Ascending aorta (tissue), 2 donors: ENCODE data around the gene PRKAG2. TPM values are rescaled to one million over a fixed set of nuclear protein-coding genes. Genes with fewer than 3 reads are reported as not detected.

Experiments used
- DNase-seq, 2 donors: peaks; one replicate each; pipeline ENCODE4 v3.0.0-alpha.2; 2019; ENCODE audit warnings: low spot score in 2 of 2
- H3K27ac ChIP-seq, 2 donors: fragments of 200-600 bp; sonication (generic); one replicate each; pipeline ENCODE4 v1.5.1; 2016 to 2017; ENCODE audit warnings: mild to moderate bottlenecking in 1 of 2
- H3K27me3 ChIP-seq: fragments of 200-600 bp; sonication (generic); one replicate; pipeline ENCODE4 v1.5.1; 2017
- H3K36me3 ChIP-seq, 2 donors: fragments of 200-600 bp; sonication (generic); one replicate each; pipeline ENCODE4 v1.5.1; 2016
- H3K4me1 ChIP-seq, 2 donors: fragments of 200-600 bp; sonication (generic); one replicate each; pipeline ENCODE4 v1.5.1; 2016 to 2017; ENCODE audit warnings: mild to moderate bottlenecking in 1 of 2
- H3K4me3 ChIP-seq, 2 donors: fragments of 200-600 bp; sonication (generic); one replicate each; pipeline ENCODE4 v1.5.1; 2016 to 2017; ENCODE audit warnings: mild to moderate bottlenecking in 1 of 2
- H3K9me3 ChIP-seq, 2 donors: fragments of 200-600 bp; sonication (generic); one replicate each; pipeline ENCODE4 v1.5.1; 2016
- intact Hi-C: fragments of 100-400 bp; cut with DNase I; formaldehyde crosslinking; loops from one replicate; pipeline ENCODE4 v1.15.1; 2023
- total RNA-seq: library from RNA; depleted of rRNA; stranded (reverse); fragments of >200 nt; gene quantifications from one replicate; pipeline ENCODE4 v1.1.0, GENCODE V29; 2016
- TF ChIP-seq, protein P1 (sequence below), 3 experiments: fragments of 200-600 bp in 2 of 3; fragments of 450-650 bp in 1 of 3; sonication (generic) in 2 of 3; IDR thresholded peaks; one replicate each; pipeline ENCODE4 v1.5.1; 2016 to 2019; ENCODE audit warnings: antibody characterized with exemption in 3 of 3, mild to moderate bottlenecking in 1 of 3, moderate library complexity in 1 of 3

Gene PRKAG2
- total RNA-seq, 1 donor from 2014 or later, result 26.7 TPM

DNA sequence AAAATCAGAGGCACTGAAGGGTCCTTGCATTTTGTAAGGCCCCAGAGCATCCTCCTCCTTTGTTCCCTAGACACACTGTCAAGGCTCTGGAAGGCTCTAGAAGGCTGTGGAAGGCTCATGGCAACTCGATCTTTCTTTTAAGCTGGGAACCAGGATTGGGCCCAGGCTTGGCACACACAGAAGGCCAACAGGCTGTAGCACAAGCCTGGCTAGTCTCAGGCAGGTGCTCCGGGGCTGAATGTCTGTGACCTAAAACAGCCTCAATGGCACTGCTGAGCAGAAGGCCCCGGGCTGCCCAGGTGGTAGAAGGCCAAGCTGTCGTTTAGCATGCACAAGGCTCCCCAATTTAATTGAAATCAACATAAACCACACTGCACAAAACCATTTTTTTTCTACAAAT is 55.7 kb downstream of the PRKAG2 start:
- Histone ChIP-seq H3K27ac (no peak overlapping the region), H3K9me3 (no peaks in the 10 kb centered on the region), H3K4me3 (no peak overlapping the region), H3K27me3 (no peaks in the 10 kb centered on the region), H3K4me1 (peaks cover 0 to 5% of the 10 kb centered on the region in 2 donors), H3K36me3 (no peaks in the 10 kb centered on the region)
- no peak for DNase-seq
- intact Hi-C loops, result no loop called here
- TF ChIP-seq, protein P1, sequence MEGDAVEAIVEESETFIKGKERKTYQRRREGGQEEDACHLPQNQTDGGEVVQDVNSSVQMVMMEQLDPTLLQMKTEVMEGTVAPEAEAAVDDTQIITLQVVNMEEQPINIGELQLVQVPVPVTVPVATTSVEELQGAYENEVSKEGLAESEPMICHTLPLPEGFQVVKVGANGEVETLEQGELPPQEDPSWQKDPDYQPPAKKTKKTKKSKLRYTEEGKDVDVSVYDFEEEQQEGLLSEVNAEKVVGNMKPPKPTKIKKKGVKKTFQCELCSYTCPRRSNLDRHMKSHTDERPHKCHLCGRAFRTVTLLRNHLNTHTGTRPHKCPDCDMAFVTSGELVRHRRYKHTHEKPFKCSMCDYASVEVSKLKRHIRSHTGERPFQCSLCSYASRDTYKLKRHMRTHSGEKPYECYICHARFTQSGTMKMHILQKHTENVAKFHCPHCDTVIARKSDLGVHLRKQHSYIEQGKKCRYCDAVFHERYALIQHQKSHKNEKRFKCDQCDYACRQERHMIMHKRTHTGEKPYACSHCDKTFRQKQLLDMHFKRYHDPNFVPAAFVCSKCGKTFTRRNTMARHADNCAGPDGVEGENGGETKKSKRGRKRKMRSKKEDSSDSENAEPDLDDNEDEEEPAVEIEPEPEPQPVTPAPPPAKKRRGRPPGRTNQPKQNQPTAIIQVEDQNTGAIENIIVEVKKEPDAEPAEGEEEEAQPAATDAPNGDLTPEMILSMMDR (IDR thresholded peaks at IDR 0.05), result no peak

GRCh38 chr7:151820491-151821105 is 56.3 kb downstream of the PRKAG2 start:
- intact Hi-C loops, result no loop called here
- Histone ChIP-seq H3K9me3 (no peaks in the 10 kb centered on the region), H3K27ac (no peak overlapping the region), H3K27me3 (no peaks in the 10 kb centered on the region), H3K4me3 (no peak overlapping the region), H3K4me1 (peaks cover 0 to 4% of the 10 kb centered on the region in 2 donors), H3K36me3 (no peaks in the 10 kb centered on the region)
- no peak for DNase-seq
- TF ChIP-seq, protein P1 (IDR thresholded peaks at IDR 0.05), result no peak

- H3K27me3 ChIP-seq, result no peaks in the 10 kb centered on the region
- no peaks in the 10 kb centered on the region for H3K9me3 ChIP-seq
- H3K4me3 ChIP-seq, result no peak overlapping the region
- no peak overlapping the region for H3K27ac ChIP-seq
- H3K4me1 ChIP-seq, result no peaks in the 10 kb centered on the region
- TF ChIP-seq, protein P1 (IDR thresholded peaks at IDR 0.05), result no peak
- no peak for DNase-seq
- intact Hi-C loops, result no loop called here
- H3K36me3 ChIP-seq, result no peaks in the 10 kb centered on the region
Observed at GRCh38 chr7:151819866-151820265, 57.0 kb downstream of the PRKAG2 start.

GRCh38 chr7:151818674-151819519 is 58.0 kb downstream of the PRKAG2 start:
- Histone ChIP-seq H3K4me1 (no peaks in the 10 kb centered on the region), H3K27me3 (no peaks in the 10 kb centered on the region), H3K36me3 (no peaks in the 10 kb centered on the region), H3K27ac (no peak overlapping the region), H3K4me3 (no peak overlapping the region), H3K9me3 (no peaks in the 10 kb centered on the region)
- no peak for DNase-seq
- TF ChIP-seq, protein P1 (IDR thresholded peaks at IDR 0.05), result no peak
- intact Hi-C loops, result no loop called here

- Histone ChIP-seq H3K4me1 (no peaks in the 10 kb centered on the region), H3K4me3 (no peak overlapping the region), H3K27ac (no peak overlapping the region), H3K36me3 (no peaks in the 10 kb centered on the region), H3K27me3 (no peaks in the 10 kb centered on the region), H3K9me3 (no peaks in the 10 kb centered on the region)
- TF ChIP-seq, protein P1 (IDR thresholded peaks at IDR 0.05), result no peak
- DNase-seq, result no peak
- intact Hi-C loops, result no loop called here
Observed at GRCh38 chr7:151817981-151818673, 58.8 kb downstream of the PRKAG2 start.
